MCF 10A (cell line): ENCODE results near the gene ALKBH7. TPM values are rescaled to one million over a fixed set of nuclear protein-coding genes. Genes with fewer than 3 reads are reported as not detected.

Source experiments
- Bru-seq: library from RNA; stranded (reverse); fragments of 400-500 nt; gene quantifications from one replicate; lab custom pipeline; 2021; lab: Mats Ljungman, UMichigan
- BruChase-seq, 2 experiments: library from RNA; stranded (reverse); fragments of 400-500 nt; gene quantifications; one replicate each; lab custom pipeline; 2021; lab: Mats Ljungman, UMichigan
- BruUV-seq: library from RNA; stranded (reverse); fragments of 400-500 nt; replicated peaks from 2 replicates; lab custom pipeline; 2021; lab: Mats Ljungman, UMichigan
- CTCF ChIA-PET: fragments of 300-600 bp; sonication (Branson Sonifier 250); formaldehyde crosslinking; extraction: SDS; loops from one replicate; lab custom pipeline; 2021; ENCODE audit warnings: antibody characterized with exemption, inconsistent platforms; lab: Yijun Ruan, JAX
- POLR2A ChIA-PET: fragments of 300-600, 350-650 bp; sonication (Branson Sonifier 250); formaldehyde crosslinking; extraction: SDS; loops from one replicate; lab custom pipeline; 2020; ENCODE audit warnings: antibody characterized with exemption, inconsistent platforms; lab: Yijun Ruan, JAX
- DNase-seq: peaks from one replicate; pipeline ENCODE4 v3.0.0-alpha.2; 2018; ENCODE audit not compliant: unreplicated experiment
- H3K27ac Mint-ChIP-seq: one replicate; pipeline ENCODE4 v1.8.0; 2022; ENCODE audit warnings: mild to moderate bottlenecking, low read depth, mixed read lengths; ENCODE audit not compliant: unreplicated experiment
- H3K27me3 Mint-ChIP-seq: one replicate; pipeline ENCODE4 v1.8.0; 2022; ENCODE audit warnings: mixed read lengths; ENCODE audit not compliant: insufficient read depth, unreplicated experiment
- H3K36me3 Mint-ChIP-seq: one replicate; pipeline ENCODE4 v1.8.0; 2022; ENCODE audit warnings: mild to moderate bottlenecking, moderate library complexity, mixed read lengths; ENCODE audit not compliant: insufficient read depth, unreplicated experiment
- H3K4me1 Mint-ChIP-seq: one replicate; pipeline ENCODE4 v1.8.0; 2022; ENCODE audit warnings: mixed read lengths; ENCODE audit not compliant: insufficient read depth, unreplicated experiment
- H3K4me3 Mint-ChIP-seq: one replicate; pipeline ENCODE4 v1.8.0; 2022; ENCODE audit warnings: mild to moderate bottlenecking, moderate library complexity, mixed read lengths; ENCODE audit not compliant: unreplicated experiment
- H3K9me3 Mint-ChIP-seq: one replicate; pipeline ENCODE4 v1.8.0; 2022; ENCODE audit warnings: mixed read lengths; ENCODE audit not compliant: unreplicated experiment
- intact Hi-C: fragments of 100-400 bp; cut with micrococcal nuclease; formaldehyde crosslinking; loops from 2 replicates; pipeline ENCODE4 v1.14.1; 2022
- long read RNA-seq: library from polyadenylated mRNA; stranded (forward); transcript quantifications from one replicate; pipeline ENCODE4 v2.0.0, GENCODE V29; 2022
- total RNA-seq: library from RNA; stranded (reverse); gene quantifications from 2 replicates; pipeline ENCODE4 v1.2.3, GENCODE V29; 2022
- TF ChIP-seq, protein P1 (sequence below): fragments of 200-600 bp; IDR thresholded peaks from one replicate; pipeline ENCODE4 v1.8.0; 2022; ENCODE audit warnings: antibody characterized with exemption, mild to moderate bottlenecking; ENCODE audit not compliant: unreplicated experiment

Gene ALKBH7, protein sequence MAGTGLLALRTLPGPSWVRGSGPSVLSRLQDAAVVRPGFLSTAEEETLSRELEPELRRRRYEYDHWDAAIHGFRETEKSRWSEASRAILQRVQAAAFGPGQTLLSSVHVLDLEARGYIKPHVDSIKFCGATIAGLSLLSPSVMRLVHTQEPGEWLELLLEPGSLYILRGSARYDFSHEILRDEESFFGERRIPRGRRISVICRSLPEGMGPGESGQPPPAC
- total RNA-seq (49.9 and 51.5 TPM in 2 replicates), Bru-seq, nascent RNA (percentile 41 among the genes with signal in this experiment), BruChase-seq, experiment 1, labeled RNA remaining after a 6-hour chase (percentile 68 among the genes with signal in this experiment), BruChase-seq, experiment 2, labeled RNA remaining after a 2-hour chase (percentile 54 among the genes with signal in this experiment)
- long read RNA-seq, transcript ALKBH7-202 (4 exons, 603 nt), result minor isoform, 5 of 46 reads
- long read RNA-seq, transcript ALKBH7-201 (4 exons, 1,332 nt), result major isoform, 35 of 46 reads
- long read RNA-seq, partial matches to known transcripts, result 4 of 46 reads
- long read RNA-seq, other reads (novel, unspliced or antisense), result 1 of 46 reads

DNA sequence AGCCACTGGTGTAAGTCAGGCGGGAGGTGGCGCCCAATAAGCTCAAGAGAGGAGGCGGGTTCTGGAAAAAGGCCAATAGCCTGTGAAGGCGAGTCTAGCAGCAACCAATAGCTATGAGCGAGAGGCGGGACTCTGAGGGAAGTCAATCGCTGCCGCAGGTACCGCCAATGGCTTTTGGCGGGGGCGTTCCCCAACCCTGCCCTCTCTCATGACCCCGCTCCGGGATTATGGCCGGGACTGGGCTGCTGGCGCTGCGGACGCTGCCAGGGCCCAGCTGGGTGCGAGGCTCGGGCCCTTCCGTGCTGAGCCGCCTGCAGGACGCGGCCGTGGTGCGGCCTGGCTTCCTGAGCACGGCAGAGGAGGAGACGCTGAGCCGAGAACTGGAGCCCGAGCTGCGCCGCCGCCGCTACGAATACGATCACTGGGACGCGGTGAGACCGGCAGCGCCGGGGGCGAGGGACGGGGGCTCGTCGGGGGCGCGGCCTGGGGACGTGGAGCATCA, at the start of gene ALKBH7:
Gene ALKBH7, plus strand, starts transcription at position 201 of the 502 bp plus-strand sequence. Its CDS starts 27 bp downstream, at position 228.
- Mint-ChIP-seq H3K36me3 (peaks cover 43% of the 10 kb centered on the region), H3K27ac (peak within 1 kb of the TSS; percentile 81), H3K4me3 (peak within 1 kb of the TSS; percentile 90), H3K4me1 (peaks cover 20% of the 10 kb centered on the region), H3K9me3 (no peaks in the 10 kb centered on the region), H3K27me3 (no peaks in the 10 kb centered on the region)
- CTCF ChIA-PET, result interaction anchor here (0.6 to 1.3 kb wide), 3 partner anchors 9 to 1308 kb away, joined by 3 to 4 read pairs (median 3); partner anchors contain the start of gene TRAPPC5
- TF ChIP-seq, protein P1, sequence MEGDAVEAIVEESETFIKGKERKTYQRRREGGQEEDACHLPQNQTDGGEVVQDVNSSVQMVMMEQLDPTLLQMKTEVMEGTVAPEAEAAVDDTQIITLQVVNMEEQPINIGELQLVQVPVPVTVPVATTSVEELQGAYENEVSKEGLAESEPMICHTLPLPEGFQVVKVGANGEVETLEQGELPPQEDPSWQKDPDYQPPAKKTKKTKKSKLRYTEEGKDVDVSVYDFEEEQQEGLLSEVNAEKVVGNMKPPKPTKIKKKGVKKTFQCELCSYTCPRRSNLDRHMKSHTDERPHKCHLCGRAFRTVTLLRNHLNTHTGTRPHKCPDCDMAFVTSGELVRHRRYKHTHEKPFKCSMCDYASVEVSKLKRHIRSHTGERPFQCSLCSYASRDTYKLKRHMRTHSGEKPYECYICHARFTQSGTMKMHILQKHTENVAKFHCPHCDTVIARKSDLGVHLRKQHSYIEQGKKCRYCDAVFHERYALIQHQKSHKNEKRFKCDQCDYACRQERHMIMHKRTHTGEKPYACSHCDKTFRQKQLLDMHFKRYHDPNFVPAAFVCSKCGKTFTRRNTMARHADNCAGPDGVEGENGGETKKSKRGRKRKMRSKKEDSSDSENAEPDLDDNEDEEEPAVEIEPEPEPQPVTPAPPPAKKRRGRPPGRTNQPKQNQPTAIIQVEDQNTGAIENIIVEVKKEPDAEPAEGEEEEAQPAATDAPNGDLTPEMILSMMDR, result no peak
- BruUV-seq, result no TSS peak
- intact Hi-C loops, result no loop called here
- peak; percentile 100 for DNase-seq
- POLR2A ChIA-PET, result interaction anchor here (0.6 to 2.5 kb wide), 16 partner anchors 9 to 696 kb away, joined by 3 to 17 read pairs (median 4); partner anchors contain the start of genes CLPP, GTF2F1, KHSRP and SLC25A23

DNA sequence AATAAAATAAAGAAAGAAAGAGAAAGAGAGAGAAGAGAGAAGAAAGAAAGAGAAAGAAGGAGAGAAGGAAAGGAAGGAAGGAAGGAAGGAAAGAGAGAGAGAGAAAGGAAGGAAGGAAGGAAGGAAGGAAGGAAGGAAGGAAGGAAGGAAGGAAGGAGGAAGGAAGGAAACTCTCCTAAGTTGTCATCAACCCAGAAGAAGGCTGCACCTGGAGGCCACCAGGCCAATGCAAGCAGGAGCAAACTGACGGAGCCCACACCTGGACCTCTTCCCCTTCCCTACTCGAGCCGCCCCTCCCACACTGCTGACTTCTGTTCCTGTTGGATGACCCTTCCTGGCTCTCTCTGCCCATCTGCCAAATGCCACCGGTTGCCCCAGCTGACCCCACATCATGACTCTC, 47.8 kb upstream of the ALKBH7 start:
- Mint-ChIP-seq H3K27ac (no peak overlapping the region), H3K9me3 (no peaks in the 10 kb centered on the region), H3K4me1 (no peaks in the 10 kb centered on the region), H3K36me3 (no peaks in the 10 kb centered on the region), H3K27me3 (peaks cover 61% of the 10 kb centered on the region), H3K4me3 (no peak overlapping the region)
- intact Hi-C loops, result no loop called here
- POLR2A ChIA-PET, result no interaction called here
- TF ChIP-seq, protein P1, result no peak
- no peak for DNase-seq
- no TSS peak for BruUV-seq
- CTCF ChIA-PET, result interaction anchor here (0.8 kb wide), 1 partner anchor 484 kb away, joined by 3 read pairs; no protein-coding TSS in a partner anchor

DNA sequence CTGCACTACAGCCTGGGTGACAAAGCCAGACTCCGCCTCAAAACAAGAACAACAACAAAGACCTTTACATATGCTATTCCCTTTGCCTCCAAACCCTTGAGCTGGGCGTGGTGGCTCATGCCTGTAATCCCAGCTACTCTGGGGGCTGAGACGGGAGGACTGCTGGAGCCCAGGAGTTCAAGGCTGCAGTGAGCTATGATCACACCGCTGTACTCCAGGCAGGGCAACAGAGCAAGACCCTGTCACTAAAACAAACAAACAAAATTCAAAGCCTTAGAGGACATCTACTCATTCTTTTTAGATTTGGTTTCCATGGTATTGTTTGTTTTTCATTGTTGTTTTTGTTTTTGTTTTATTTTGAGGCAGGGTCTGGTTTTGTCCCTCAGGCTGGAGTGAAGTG, 47.0 kb upstream of the ALKBH7 start:
- no peak overlapping the region for H3K4me3 Mint-ChIP-seq
- intact Hi-C loops, result no loop called here
- no peaks in the 10 kb centered on the region for H3K9me3 Mint-ChIP-seq
- H3K27ac Mint-ChIP-seq, result no peak overlapping the region
- TF ChIP-seq, protein P1, result no peak
- H3K27me3 Mint-ChIP-seq, result peaks cover 61% of the 10 kb centered on the region
- H3K4me1 Mint-ChIP-seq, result no peaks in the 10 kb centered on the region
- no peak for DNase-seq
- ChIA-PET POLR2A (no interaction called here), CTCF (no interaction called here)
- no TSS peak for BruUV-seq
- H3K36me3 Mint-ChIP-seq, result no peaks in the 10 kb centered on the region

DNA sequence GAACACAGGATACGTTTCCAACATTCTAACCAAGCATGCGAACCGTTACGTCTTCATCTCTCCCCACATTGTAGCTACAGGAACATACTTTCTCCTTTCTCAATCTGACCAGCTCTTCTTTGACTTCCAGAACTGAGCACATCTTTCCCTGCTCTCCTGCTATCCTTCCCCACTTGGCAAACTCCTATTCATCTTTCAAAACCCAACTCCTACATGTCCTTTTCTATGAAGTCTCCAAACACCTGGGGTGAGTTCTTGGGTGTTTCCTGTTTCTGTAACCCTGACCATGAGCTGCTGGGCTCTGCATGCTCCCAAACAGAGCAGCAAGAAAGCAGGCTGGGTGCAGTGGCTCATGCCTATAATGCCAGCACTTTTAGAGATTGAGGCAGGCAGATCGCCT, 45.8 kb upstream of the ALKBH7 start:
- no peaks in the 10 kb centered on the region for H3K36me3 Mint-ChIP-seq
- CTCF ChIA-PET, result interaction anchor here (1.0 kb wide), 1 partner anchor 108 kb away, joined by 3 read pairs; no protein-coding TSS in a partner anchor
- peaks cover 54% of the 10 kb centered on the region for H3K27me3 Mint-ChIP-seq
- DNase-seq, result no peak
- POLR2A ChIA-PET, result no interaction called here
- intact Hi-C loops, result no loop called here
- no TSS peak for BruUV-seq
- TF ChIP-seq, protein P1, result no peak
- no peak overlapping the region for H3K4me3 Mint-ChIP-seq
- H3K27ac Mint-ChIP-seq, result no peak overlapping the region
- no peaks in the 10 kb centered on the region for H3K4me1 Mint-ChIP-seq
- H3K9me3 Mint-ChIP-seq, result no peaks in the 10 kb centered on the region
